Activated naive CD8-positive, alpha-beta T cell treated with anti-CD3 and anti-CD28 coated beads, Interleukin-2, amount 50 U/mL, for 24 hours (primary cell): ENCODE measurements around the gene KIF5C.
A peak's percentile ranks its signal among the peaks of the same experiment; 100 is the strongest.
"Not testable (repeated sequence)": the region's sequence is repeated elsewhere in the genome, so short reads cannot be mapped to it uniquely, and the experiment has no call there.

Experiments used
- ATAC-seq: fragments of 150-1000 bp; cut with Tn5 transposase; one replicate; pipeline ENCODE4 v1.10.0; 2021
- DNase-seq: peaks from one replicate; pipeline ENCODE4 v3.0.0; 2021
- H3K27ac Mint-ChIP-seq: one replicate; pipeline ENCODE4 v1.8.0; 2021; ENCODE audit warnings: mild to moderate bottlenecking, mixed read lengths
- H3K27me3 Mint-ChIP-seq: one replicate; pipeline ENCODE4 v1.8.0; 2021; ENCODE audit warnings: mixed read lengths
- H3K36me3 Mint-ChIP-seq: one replicate; pipeline ENCODE4 v1.8.0; 2021; ENCODE audit warnings: low read depth, mixed read lengths
- H3K4me1 Mint-ChIP-seq: one replicate; pipeline ENCODE4 v1.8.0; 2021; ENCODE audit warnings: mixed read lengths
- H3K4me3 Mint-ChIP-seq: one replicate; pipeline ENCODE4 v1.8.0; 2021; ENCODE audit warnings: mild to moderate bottlenecking, moderate library complexity, mixed read lengths
- H3K9me3 Mint-ChIP-seq: one replicate; pipeline ENCODE4 v1.8.0; 2021; ENCODE audit warnings: mixed read lengths

Gene KIF5C

DNA sequence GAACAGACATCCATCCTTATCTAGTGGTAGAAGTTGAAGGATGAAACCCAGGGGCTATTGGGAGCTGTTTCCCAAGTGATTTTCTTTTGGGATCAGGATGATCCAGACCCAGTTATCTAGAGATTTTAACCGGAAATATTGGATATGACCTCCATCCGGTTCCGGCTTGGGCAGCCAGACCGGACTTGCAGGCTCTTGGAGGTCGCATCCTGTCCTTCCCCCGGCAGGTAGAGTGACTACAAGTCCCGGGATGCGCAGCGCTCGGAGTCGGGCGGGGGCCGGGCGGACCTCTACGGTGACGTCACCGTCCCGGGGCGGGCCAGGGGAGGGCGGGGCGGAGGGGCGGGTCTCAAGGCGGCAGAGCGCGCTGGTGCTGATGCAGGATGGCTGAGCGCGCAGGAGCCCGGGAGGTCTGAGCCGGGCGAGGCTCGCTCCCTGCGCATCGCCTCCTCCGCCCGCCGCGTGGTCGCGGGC, at the start of gene KIF5C:
Gene KIF5C (plus strand): TSS at position 360 of the 474 bp plus-strand sequence. CDS start 391 bp downstream, outside the sequence.
- Mint-ChIP-seq H3K27ac (no peak within 1 kb of the TSS), H3K4me1 (peaks cover 13% of the 10 kb centered on the region), H3K27me3 (peaks cover 30% of the 10 kb centered on the region), H3K4me3 (peak within 1 kb of the TSS; percentile 80), H3K9me3 (no peaks in the 10 kb centered on the region), H3K36me3 (no peaks in the 10 kb centered on the region)
- ATAC-seq (peak; percentile 93), DNase-seq (peak; percentile 90)

DNA sequence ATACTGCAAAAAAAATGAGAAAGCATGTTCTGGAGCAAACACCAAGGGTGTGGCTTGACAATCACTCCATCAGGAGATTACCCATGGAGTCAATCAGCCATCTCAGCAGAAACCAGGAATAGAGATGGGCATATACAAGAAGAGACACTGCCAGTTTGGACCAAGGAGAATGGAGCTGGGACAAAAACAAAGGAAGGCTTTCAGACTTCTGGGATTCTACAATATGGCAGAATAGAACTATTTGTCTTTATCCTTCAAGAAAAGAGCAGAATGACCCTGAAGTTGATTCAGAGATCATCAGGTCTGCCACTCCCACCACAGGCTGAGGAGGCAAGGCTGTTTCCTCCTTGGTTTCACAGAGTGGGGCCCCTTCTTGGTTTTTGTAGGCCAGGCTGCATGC, 48.2 kb upstream of the KIF5C start:
- ATAC-seq = no peak
- no peaks in the 10 kb centered on the region for H3K4me1 Mint-ChIP-seq

DNA sequence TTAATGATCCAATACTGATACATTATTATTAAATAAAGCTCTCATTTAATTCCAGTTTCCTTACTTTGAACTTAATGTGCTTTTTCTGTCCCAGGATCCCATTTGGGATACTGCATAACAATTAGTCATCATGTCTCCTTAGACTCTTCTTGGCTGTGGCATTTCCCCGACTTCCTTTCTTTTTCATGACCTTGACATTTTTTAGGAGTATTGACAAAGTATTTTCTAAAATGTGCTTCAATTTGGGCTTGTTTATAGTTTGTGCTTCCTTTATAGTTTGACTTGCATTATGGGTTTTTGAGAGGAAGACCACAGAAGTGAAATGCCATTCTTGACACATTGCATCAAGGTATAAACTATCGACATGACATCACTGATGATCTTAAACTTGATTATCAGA, 46.1 kb upstream of the KIF5C start:
- DNase-seq (no peak), ATAC-seq (no peak)
- Mint-ChIP-seq H3K9me3 (no peaks in the 10 kb centered on the region), H3K4me1 (no peaks in the 10 kb centered on the region), H3K27ac (no peak overlapping the region), H3K27me3 (peaks cover 6% of the 10 kb centered on the region), H3K36me3 (no peaks in the 10 kb centered on the region), H3K4me3 (no peak overlapping the region)

More for the DNA sequence above, 48.2 kb upstream of the KIF5C start:
- no peak for DNase-seq
- no peak overlapping the region for H3K4me3 Mint-ChIP-seq
- no peaks in the 10 kb centered on the region for H3K9me3 Mint-ChIP-seq
- H3K36me3 Mint-ChIP-seq = no peaks in the 10 kb centered on the region
- H3K27ac Mint-ChIP-seq = no peak overlapping the region
- peaks cover 9% of the 10 kb centered on the region for H3K27me3 Mint-ChIP-seq

DNA sequence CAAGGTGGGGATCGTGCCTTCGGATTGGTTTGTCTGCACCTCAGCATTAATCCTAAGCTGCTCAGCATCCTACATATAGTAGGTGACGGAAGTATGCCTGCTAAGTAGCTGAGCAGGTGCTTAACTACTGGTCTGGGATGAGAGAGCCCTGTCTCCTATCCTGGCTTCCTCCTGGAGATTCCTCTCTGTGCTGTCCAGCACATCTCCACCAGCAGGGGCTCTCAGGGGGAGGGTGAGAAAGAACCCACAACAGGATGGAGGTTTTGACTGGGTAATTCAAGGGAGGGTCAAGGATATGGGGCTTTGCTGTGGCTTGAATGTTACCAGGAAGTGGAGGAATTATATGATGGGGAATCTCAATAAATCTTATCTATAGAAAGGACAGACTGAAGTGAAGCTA, 45.4 kb upstream of the KIF5C start:
- Mint-ChIP-seq H3K36me3 (no peaks in the 10 kb centered on the region), H3K27me3 (peaks cover 6% of the 10 kb centered on the region), H3K4me3 (no peak overlapping the region), H3K27ac (no peak overlapping the region), H3K9me3 (no peaks in the 10 kb centered on the region), H3K4me1 (no peaks in the 10 kb centered on the region)
- ATAC-seq (no peak), DNase-seq (no peak)

DNA sequence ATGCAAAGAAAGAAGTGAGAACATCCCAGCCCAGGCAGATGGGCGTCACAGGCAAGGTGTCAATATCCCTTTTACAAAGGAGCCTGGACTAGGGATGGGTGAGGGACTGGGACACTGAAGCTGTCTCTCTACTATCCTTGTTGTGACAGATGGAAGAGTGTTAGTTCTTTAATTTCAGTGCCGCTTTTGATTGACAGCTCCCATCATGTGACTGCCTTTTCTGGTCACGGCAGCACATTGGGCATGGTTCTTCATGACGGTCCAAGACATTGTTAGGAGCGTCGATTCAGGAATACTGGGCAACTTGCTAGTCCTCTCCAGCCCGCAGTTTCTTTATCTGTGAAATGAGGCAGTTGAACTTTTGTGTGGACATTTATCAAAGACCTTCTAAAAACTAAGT, 42.4 kb upstream of the KIF5C start:
- ATAC-seq (no peak), DNase-seq (no peak)
- Mint-ChIP-seq H3K27ac (no peak overlapping the region), H3K36me3 (no peaks in the 10 kb centered on the region), H3K4me1 (no peaks in the 10 kb centered on the region), H3K27me3 (peaks cover 7% of the 10 kb centered on the region), H3K4me3 (no peak overlapping the region), H3K9me3 (no peaks in the 10 kb centered on the region)

DNA sequence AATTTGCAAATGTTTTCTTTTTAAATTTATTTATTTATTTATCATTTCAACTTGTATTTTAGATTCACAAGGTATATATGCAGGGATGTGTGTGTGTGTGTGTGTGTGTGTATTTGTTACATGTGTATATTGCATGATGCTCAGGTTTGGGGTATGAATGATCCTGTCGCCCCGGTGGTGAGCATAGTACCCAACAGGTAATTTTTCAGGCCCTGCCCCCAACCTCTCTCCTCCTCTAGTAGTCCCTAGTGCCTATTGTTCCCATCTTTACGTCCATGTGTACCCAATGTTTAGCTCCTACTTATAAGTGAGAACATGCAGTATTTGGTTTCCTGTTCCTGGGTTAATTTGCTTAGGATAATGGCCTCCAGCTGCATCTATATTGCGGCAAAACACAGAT, 33.0 kb upstream of the KIF5C start:
- Mint-ChIP-seq H3K27me3 (peaks cover 6% of the 10 kb centered on the region), H3K36me3 (no peaks in the 10 kb centered on the region), H3K4me3 (no peak overlapping the region), H3K9me3 (peaks cover 10% of the 10 kb centered on the region), H3K4me1 (no peaks in the 10 kb centered on the region), H3K27ac (no peak overlapping the region)
- ATAC-seq (no peak), DNase-seq (no peak)

DNA sequence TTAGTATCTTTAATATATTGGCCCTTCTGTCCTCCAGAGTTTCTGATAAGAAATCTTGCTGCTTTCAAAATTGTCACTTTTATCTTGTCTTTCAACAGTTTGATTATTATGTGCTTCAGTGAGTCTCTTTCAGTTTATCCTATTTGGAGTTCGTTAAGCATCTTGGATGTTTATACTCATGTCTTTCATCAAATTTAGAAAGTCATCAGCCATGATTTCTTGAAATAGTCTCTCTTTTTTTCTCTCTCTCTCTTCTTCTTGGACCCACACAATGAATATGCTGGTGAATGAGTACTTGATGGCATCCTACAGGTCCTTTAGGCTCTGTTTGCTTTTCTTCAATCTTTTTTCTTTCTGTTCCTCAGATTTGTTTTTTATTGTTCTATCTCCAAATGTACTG, 26.9 kb upstream of the KIF5C start:
- Mint-ChIP-seq H3K27me3 (peaks cover 15% of the 10 kb centered on the region), H3K4me1 (no peaks in the 10 kb centered on the region), H3K4me3 (no peak overlapping the region), H3K36me3 (no peaks in the 10 kb centered on the region), H3K27ac (no peak overlapping the region), H3K9me3 (peaks cover 27% of the 10 kb centered on the region)
- no peak for ATAC-seq
- no peak for DNase-seq

DNA sequence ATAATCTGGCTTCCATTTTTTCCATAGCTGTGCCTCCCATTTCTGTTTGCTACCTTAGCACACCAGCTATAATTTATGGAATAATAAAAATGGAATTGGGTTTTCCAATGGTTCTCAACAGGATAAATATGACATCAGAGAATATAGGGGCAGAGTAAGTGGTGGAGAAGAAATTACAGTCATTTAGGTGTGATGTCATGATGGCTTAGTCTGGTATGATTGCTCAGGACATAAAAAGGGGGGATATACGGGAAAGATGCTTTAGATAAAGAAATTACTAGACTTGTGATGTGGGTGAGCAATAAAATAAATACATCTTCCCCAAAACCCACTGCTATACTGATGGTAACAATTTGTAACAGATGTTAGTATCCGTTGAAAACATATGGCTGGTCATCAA, 21.6 kb upstream of the KIF5C start:
- DNase-seq (no peak), ATAC-seq (no peak)
- Mint-ChIP-seq H3K36me3 (no peaks in the 10 kb centered on the region), H3K27ac (no peak overlapping the region), H3K27me3 (peaks cover 19% of the 10 kb centered on the region), H3K4me1 (no peaks in the 10 kb centered on the region), H3K9me3 (peaks cover 14% of the 10 kb centered on the region), H3K4me3 (no peak overlapping the region)

DNA sequence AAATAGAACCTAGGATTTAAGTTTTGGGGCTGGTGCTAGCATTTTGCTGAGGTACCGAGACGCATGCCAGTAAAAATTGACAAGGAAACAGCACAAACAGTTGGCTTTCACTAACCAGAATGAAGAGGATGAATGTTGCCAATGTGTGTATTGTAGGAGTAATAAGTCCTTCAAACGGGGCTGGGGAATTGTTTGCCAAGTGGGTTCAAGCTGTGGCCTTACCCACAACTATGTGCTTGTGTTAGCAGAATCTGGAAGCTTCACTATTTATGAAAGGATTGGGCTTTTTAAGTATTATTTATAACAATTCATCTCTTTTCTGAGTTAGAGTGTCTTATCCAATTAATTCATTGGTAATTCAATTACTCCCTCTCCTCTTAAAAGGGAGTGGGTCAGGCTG, 15.0 kb upstream of the KIF5C start:
- Mint-ChIP-seq H3K4me3 (no peak overlapping the region), H3K27me3 (peaks cover 14% of the 10 kb centered on the region), H3K4me1 (no peaks in the 10 kb centered on the region), H3K36me3 (no peaks in the 10 kb centered on the region), H3K27ac (no peak overlapping the region), H3K9me3 (no peaks in the 10 kb centered on the region)
- DNase-seq (no peak), ATAC-seq (no peak)

DNA sequence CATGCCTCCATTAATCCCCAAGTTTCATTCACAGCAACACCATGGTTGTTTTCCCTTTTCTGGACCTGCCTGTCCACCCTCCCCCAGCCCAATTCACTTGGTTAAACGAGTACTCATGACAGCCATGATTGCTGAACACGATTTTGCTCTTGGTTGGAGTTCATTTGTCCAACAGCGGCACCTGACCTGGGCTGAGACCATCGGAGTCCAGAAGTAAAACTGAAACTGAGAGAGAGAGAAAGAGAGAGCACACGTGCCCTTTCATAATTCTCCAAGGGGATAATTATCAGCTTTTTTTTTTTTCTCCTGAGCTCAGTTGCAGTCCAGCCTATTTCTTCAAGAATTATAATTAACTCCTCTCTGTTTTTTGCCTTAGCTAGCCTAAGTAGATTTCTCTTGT, 13.7 kb upstream of the KIF5C start:
- Mint-ChIP-seq H3K27me3 (peaks cover 16% of the 10 kb centered on the region), H3K9me3 (no peaks in the 10 kb centered on the region), H3K36me3 (no peaks in the 10 kb centered on the region), H3K4me3 (no peak overlapping the region), H3K27ac (no peak overlapping the region), H3K4me1 (no peaks in the 10 kb centered on the region)
- DNase-seq (no peak), ATAC-seq (no peak)

DNA sequence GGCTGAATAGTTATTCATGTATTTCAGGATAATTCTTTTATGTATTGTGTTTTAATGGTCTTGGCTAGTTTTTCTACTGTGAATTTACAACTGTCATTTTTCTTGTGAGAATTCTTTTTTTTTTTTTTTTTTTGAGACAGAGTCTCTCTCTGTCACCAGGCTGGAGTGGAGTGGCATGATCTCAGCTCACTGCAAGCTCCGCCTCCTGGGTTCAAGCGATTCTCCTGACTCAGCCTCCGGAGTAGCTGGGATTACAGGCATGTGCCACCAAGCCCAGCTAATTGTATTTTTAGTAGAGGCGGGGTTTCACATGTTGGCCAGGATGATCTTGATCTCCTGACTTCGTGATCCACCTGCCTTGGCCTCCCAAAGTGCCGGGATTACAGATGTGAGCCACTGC, 12.5 kb upstream of the KIF5C start:
- H3K4me3 Mint-ChIP-seq, ATAC-seq, DNase-seq, H3K36me3 Mint-ChIP-seq, H3K4me1 Mint-ChIP-seq, H3K27ac Mint-ChIP-seq, H3K9me3 Mint-ChIP-seq: not testable (repeated sequence)
- peaks cover 19% of the 10 kb centered on the region for H3K27me3 Mint-ChIP-seq

DNA sequence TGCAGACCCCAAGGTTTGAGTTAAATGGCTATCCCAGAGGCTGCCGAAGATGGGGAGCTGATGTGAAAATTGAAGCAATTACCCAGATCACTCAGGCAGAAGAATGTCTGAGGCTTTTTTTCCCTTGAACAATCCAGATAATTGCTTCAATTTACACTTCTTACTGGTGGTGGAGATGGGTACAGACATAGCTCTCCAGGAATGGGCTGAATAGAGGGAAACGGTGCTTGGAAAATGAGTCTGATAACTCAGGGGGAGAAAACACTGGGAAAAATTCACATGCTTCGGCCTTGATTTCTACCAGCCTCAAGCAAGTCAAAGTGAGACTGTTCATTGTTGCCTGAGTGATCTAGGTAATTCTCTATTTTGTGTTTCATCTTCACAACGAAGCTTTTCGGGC, 9.5 kb upstream of the KIF5C start:
- Mint-ChIP-seq H3K9me3 (no peaks in the 10 kb centered on the region), H3K36me3 (no peaks in the 10 kb centered on the region), H3K4me3 (no peak overlapping the region), H3K4me1 (peaks cover 4% of the 10 kb centered on the region), H3K27me3 (peaks cover 33% of the 10 kb centered on the region), H3K27ac (no peak overlapping the region)
- ATAC-seq (no peak), DNase-seq (no peak)

DNA sequence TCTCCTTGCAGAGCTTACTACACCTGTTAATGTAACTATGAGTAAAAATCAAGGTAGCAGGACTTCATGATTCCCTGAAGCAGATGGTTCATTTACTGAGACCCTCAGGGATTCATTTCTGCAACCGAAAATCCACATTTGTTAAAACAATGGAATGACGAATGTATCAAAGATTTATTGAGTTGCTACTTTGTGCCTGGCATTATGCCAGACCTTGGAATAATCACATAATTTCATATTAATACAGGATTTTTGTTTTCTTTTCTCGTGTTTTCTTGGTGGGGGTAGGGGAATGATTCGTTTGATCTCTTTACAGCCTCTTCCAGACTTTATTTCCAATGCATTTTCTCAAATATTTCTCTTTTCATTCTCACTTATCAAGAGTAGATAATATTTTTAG, 8.9 kb upstream of the KIF5C start:
- DNase-seq (no peak), ATAC-seq (no peak)
- H3K27ac Mint-ChIP-seq = no peak overlapping the region
- H3K4me3 Mint-ChIP-seq = no peak overlapping the region
- peaks cover 4% of the 10 kb centered on the region for H3K4me1 Mint-ChIP-seq
- H3K9me3 Mint-ChIP-seq = no peaks in the 10 kb centered on the region
- no peaks in the 10 kb centered on the region for H3K36me3 Mint-ChIP-seq
- H3K27me3 Mint-ChIP-seq = peaks cover 31% of the 10 kb centered on the region

DNA sequence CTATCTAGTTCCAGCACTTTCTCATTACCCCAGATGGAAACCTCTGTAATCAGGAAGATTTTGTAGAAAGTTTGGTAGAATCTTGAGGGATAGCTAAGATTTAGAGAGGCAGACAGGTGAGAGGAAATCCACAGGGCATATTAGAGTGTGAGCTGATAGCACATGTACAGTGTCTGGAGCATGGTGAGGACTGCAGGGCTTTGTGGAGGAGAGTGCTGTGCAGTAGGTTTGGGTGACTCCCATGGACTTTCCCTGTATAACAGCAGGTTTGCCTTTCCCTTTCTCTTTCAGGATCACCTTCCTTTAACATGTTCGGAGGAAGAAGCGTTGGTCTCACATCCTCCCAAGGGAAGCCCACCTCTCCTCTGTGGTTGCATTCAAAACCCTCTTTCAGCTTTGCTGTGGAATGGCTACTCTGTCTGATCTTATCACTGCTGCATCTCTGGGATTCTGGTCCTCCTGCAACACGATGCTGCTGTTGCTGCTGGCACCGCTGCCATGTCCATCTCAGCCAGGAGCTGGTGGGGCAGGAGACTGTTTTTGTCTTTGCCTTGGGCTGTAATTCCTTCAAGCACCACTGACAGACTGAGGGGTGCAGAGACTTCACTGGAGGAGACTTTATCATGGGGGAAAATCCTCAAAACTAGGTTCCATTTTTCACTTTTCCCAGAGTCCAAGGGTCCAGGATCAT, 7.8 kb upstream of the KIF5C start:
- Mint-ChIP-seq H3K27ac (no peak overlapping the region), H3K9me3 (no peaks in the 10 kb centered on the region), H3K27me3 (peaks cover 39% of the 10 kb centered on the region), H3K36me3 (no peaks in the 10 kb centered on the region), H3K4me3 (no peak overlapping the region), H3K4me1 (peaks cover 4% of the 10 kb centered on the region)
- ATAC-seq (no peak), DNase-seq (no peak)

DNA sequence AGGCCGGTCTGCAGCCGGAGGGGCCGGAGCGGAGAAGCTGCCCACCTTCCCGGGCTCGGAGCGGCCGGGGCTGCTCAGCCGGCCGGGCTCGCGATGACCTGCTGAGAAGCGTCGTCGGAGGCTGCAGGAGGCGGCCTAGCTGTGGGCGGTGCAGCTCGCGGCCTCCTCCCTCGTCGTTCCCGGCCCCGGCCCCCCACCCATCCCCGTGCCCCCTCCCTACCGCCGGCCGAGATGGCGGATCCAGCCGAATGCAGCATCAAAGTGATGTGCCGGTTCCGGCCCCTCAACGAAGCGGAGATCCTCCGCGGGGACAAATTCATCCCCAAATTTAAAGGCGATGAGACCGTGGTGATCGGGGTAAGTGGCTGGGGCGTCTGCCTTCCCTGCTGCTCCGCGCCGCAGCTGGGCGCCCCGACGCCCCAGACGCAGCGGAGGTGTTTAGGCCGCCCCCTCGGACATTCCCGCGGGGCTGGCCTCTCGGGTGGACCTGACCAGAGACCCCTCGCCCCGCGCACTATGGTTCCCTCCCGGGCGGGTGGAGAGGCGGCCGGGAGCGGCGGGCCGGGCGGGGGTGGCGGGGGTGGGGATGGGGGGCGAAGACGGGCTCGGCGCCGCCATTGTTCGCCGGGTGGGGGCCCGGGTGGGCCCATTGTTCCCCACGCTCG, 492 bp downstream of the KIF5C start:
- Mint-ChIP-seq H3K36me3 (no peaks in the 10 kb centered on the region), H3K4me1 (peaks cover 9% of the 10 kb centered on the region), H3K4me3 (peak overlapping the region; percentile 80), H3K27ac (no peak overlapping the region), H3K27me3 (peaks cover 28% of the 10 kb centered on the region), H3K9me3 (no peaks in the 10 kb centered on the region)
- DNase-seq = peak; percentile 12
- ATAC-seq = peak; percentile 8
